ENCODE results near the gene COG6. TPM values are rescaled to one million over a fixed set of nuclear protein-coding genes. Genes with fewer than 3 reads are reported as not detected.

COG6 gene
- total RNA-seq, 1 donor from 2014 or later, result 33.4 TPM

GRCh38 chr13:39676315-39676876, 20.9 kb downstream of the COG6 start:
- Histone ChIP-seq H3K27me3 (ENCODE audit: low read depth) (no peaks in the 10 kb centered on the region), H3K4me3 (no peak overlapping the region), H3K9me3 (replicated peaks) (peaks cover 10% of the 10 kb centered on the region), H3K36me3 (peaks cover 43% of the 10 kb centered on the region), H3K4me1 (no peaks in the 10 kb centered on the region), H3K27ac (replicated peaks) (no peak overlapping the region)
- TF ChIP-seq CTCF (IDR thresholded peaks at IDR 0.05; ENCODE audit: borderline replicate concordance), result peak; percentile 66
- DNase-seq, result no peak
- intact Hi-C loops (cut with micrococcal nuclease), result loop anchor here (5.0 kb wide), 1 partner anchor 624 kb away; no protein-coding TSS in a partner anchor

- DNase-seq, result no peak
- intact Hi-C loops (cut with micrococcal nuclease), result loop anchor here (10.0 kb wide), 2 partner anchors 1002 to 1092 kb away; partner anchors contain the start of gene MRPS31
- no peak for TF ChIP-seq CTCF (IDR thresholded peaks at IDR 0.05; ENCODE audit: borderline replicate concordance)
- Histone ChIP-seq H3K4me3 (no peak overlapping the region), H3K9me3 (replicated peaks) (peaks cover 4% of the 10 kb centered on the region), H3K4me1 (no peaks in the 10 kb centered on the region), H3K36me3 (peaks cover 51% of the 10 kb centered on the region), H3K27ac (replicated peaks) (no peak overlapping the region), H3K27me3 (ENCODE audit: low read depth) (no peaks in the 10 kb centered on the region)
Observed at GRCh38 chr13:39682310-39682709, 26.8 kb downstream of the COG6 start.

GRCh38 chr13:39682788-39683187, 27.3 kb downstream of the COG6 start:
- no peak overlapping the region for H3K27ac ChIP-seq (replicated peaks)
- no peak for TF ChIP-seq CTCF (IDR thresholded peaks at IDR 0.05; ENCODE audit: borderline replicate concordance)
- intact Hi-C loops (cut with micrococcal nuclease), result loop anchor here (10.0 kb wide), 2 partner anchors 1002 to 1092 kb away; partner anchors contain the start of gene MRPS31
- H3K4me3 ChIP-seq, result no peak overlapping the region
- DNase-seq, result no peak
- H3K36me3 ChIP-seq, result peaks cover 56% of the 10 kb centered on the region
- no peaks in the 10 kb centered on the region for H3K4me1 ChIP-seq
- peaks cover 4% of the 10 kb centered on the region for H3K9me3 ChIP-seq (replicated peaks)
- no peaks in the 10 kb centered on the region for H3K27me3 ChIP-seq (ENCODE audit: low read depth)

GRCh38 chr13:39684531-39685137, 29.2 kb downstream of the COG6 start:
- intact Hi-C loops (cut with micrococcal nuclease), result loop anchor here (10.0 kb wide), 2 partner anchors 1000 to 1090 kb away; partner anchors contain the start of gene MRPS31
- no peak for DNase-seq
- peak; percentile 56 for TF ChIP-seq CTCF (IDR thresholded peaks at IDR 0.05; ENCODE audit: borderline replicate concordance)
- Histone ChIP-seq H3K9me3 (replicated peaks) (peaks cover 4% of the 10 kb centered on the region), H3K4me3 (no peak overlapping the region), H3K27ac (replicated peaks) (no peak overlapping the region), H3K36me3 (peaks cover 50% of the 10 kb centered on the region), H3K27me3 (ENCODE audit: low read depth) (no peaks in the 10 kb centered on the region), H3K4me1 (peaks cover 9% of the 10 kb centered on the region)

DNA sequence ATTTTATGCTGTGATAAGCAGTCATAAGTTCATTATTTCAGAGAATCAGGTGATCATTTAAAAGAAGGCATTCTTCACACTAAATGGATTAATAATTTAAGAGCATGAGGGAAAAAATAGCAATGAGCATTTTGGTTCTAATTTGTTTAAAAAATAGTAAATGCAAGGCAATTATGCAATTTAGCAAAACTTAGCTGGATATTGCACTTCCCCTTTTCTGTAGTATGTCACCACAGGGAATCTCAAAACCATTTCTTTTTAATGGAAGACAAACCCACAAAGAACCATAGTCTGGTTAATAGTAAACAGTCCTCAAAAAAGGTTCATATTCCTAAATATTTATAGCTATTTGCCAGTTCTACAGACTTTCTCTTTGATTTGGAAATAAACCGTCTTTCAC, 30.2 kb downstream of the COG6 start:
- H3K4me3 ChIP-seq, result no peak overlapping the region
- peaks cover 46% of the 10 kb centered on the region for H3K36me3 ChIP-seq
- H3K9me3 ChIP-seq (replicated peaks), result peaks cover under 1% of the 10 kb centered on the region
- TF ChIP-seq CTCF (IDR thresholded peaks at IDR 0.05; ENCODE audit: borderline replicate concordance), result no peak
- H3K4me1 ChIP-seq, result peaks cover 9% of the 10 kb centered on the region
- DNase-seq, result no peak
- intact Hi-C loops (cut with micrococcal nuclease), result loop anchor here (10.0 kb wide), 2 partner anchors 999 to 1089 kb away; partner anchors contain the start of gene MRPS31
- no peaks in the 10 kb centered on the region for H3K27me3 ChIP-seq (ENCODE audit: low read depth)
- H3K27ac ChIP-seq (replicated peaks), result no peak overlapping the region

Data from left ventricle myocardium inferior (tissue), 1 donor.